K562 (cell line): ENCODE measurements around the gene SPINT2. TPM values are rescaled to one million over a fixed set of nuclear protein-coding genes. Genes with fewer than 3 reads are reported as not detected.

Experiments used
- ATAC-seq: fragments of 200-7000 bp; cut with Tn5 transposase; 3 replicates; pipeline ENCODE4 v1.9.1; 2020; ENCODE audit warnings: moderate library complexity
- BruUV-seq: library from RNA; stranded (reverse); fragments of 400-500 nt; replicated peaks from 2 replicates; lab custom pipeline; 2021; lab: Mats Ljungman, UMichigan
- CTCF ChIA-PET: fragments of 300-600 bp; formaldehyde crosslinking; extraction: SDS; loops from one replicate; lab custom pipeline; 2021; ENCODE audit warnings: low intra/inter-chr PET ratio; lab: Yijun Ruan, JAX
- POLR2A ChIA-PET: fragments of 300-600, 350-650 bp; sonication (Branson Sonifier 250); formaldehyde crosslinking; extraction: SDS; loops from one replicate; lab custom pipeline; 2021; ENCODE audit warnings: antibody characterized with exemption, inconsistent platforms; lab: Yijun Ruan, JAX
- DNase-seq, 4 experiments: peaks; one replicate each; pipeline versions ENCODE4 v3.0.0 to v3.0.0-alpha.2; 2011 to 2018; ENCODE audit warnings: low spot score in 3 of 4, mixed read lengths in 3 of 4; ENCODE audit errors: extremely low read depth in 1 of 4
- FAIRE-seq: peaks from 2 replicates; lab custom pipeline; 2011; peaks lifted over from hg19 to GRCh38; lab: Jason Lieb, UNC
- H2AFZ ChIP-seq: 2 replicates; pipeline ENCODE4 v1.6.0; 2011; ENCODE audit warnings: low read depth, low read length, control low read depth, inconsistent platforms
- H3K27ac ChIP-seq: fragments of 200-600 bp; 3 replicates; pipeline ENCODE4 v1.8.0; 2011; ENCODE audit warnings: low read depth, mild to moderate bottlenecking, control low read depth, inconsistent platforms, low read length, moderate library complexity, mixed read lengths; ENCODE audit errors: extremely low read depth
- H3K27me3 ChIP-seq, 2 experiments: fragments of 300-600 bp in 1 of 2; 2 replicates in 1 of 2; 3 replicates in 1 of 2; pipeline versions ENCODE4 v1.6.0 to v1.8.0; 2011; ENCODE audit warnings: inconsistent platforms in 2 of 2, low read length in 2 of 2, mild to moderate bottlenecking in 1 of 2, mixed read lengths in 1 of 2, moderate library complexity in 1 of 2; ENCODE audit not compliant: control insufficient read depth in 2 of 2, insufficient read depth in 2 of 2
- H3K36me3 ChIP-seq: fragments of 300-600 bp; 3 replicates; pipeline ENCODE4 v1.8.0; 2011; ENCODE audit warnings: mild to moderate bottlenecking, low read length, inconsistent platforms; ENCODE audit not compliant: control insufficient read depth, insufficient read depth
- H3K4me1 ChIP-seq, 2 experiments: fragments of 200-600 bp in 1 of 2; replicated peaks in 1 of 2; 2 replicates in 1 of 2; 3 replicates in 1 of 2; pipeline versions ENCODE4 v1.5.1 to v1.8.0; 2011; ENCODE audit warnings: inconsistent platforms in 2 of 2, low read length in 2 of 2, mild to moderate bottlenecking in 1 of 2, mixed read lengths in 1 of 2, moderate library complexity in 1 of 2; ENCODE audit not compliant: control insufficient read depth in 2 of 2, insufficient read depth in 2 of 2
- H3K4me2 ChIP-seq: 2 replicates; pipeline ENCODE4 v1.6.1; 2011; ENCODE audit warnings: low read length, control low read depth, inconsistent platforms, mixed read lengths; ENCODE audit not compliant: insufficient read depth
- H3K4me3 ChIP-seq: fragments of 200-600 bp; sonication (generic), shearing (Covaris generic); 2 replicates; pipeline ENCODE4 v1.5.1; 2016; ENCODE audit warnings: control low read depth, inconsistent platforms
- H3K79me2 ChIP-seq: fragments of 200-600 bp; 3 replicates; pipeline ENCODE4 v1.8.0; 2011; ENCODE audit warnings: low read length, inconsistent platforms; ENCODE audit not compliant: control insufficient read depth, insufficient read depth
- H3K9ac ChIP-seq, 2 experiments: 2 replicates each; pipeline versions ENCODE4 v1.6.0 to v1.6.1; 2011; ENCODE audit warnings: low read depth in 2 of 2, low read length in 2 of 2, control low read depth in 1 of 2, inconsistent platforms in 1 of 2, mild to moderate bottlenecking in 1 of 2, mixed read lengths in 1 of 2; ENCODE audit not compliant: insufficient read depth in 1 of 2
- H3K9me1 ChIP-seq: one replicate; pipeline ENCODE4 v1.6.0; 2011; ENCODE audit warnings: inconsistent platforms, mild to moderate bottlenecking, low read length, moderate library complexity; ENCODE audit not compliant: control insufficient read depth, insufficient read depth
- H3K9me3 ChIP-seq: replicated peaks from 2 replicates; pipeline ENCODE4 v1.5.1; 2011; ENCODE audit warnings: low read depth, low read length, inconsistent platforms; ENCODE audit not compliant: control insufficient read depth, insufficient read depth
- H4K20me1 ChIP-seq: replicated peaks from 2 replicates; pipeline ENCODE4 v1.6.1; 2011; ENCODE audit warnings: low read length, inconsistent platforms, mixed read lengths; ENCODE audit not compliant: control insufficient read depth, insufficient read depth
- CBX1 ChIP-seq: sonication (generic); IDR thresholded peaks from 2 replicates; pipeline ENCODE4 v1.6.1; 2016; ENCODE audit warnings: antibody characterized with exemption, low read depth, mild to moderate bottlenecking
- ILK ChIP-seq: fragments of 450-650 bp; IDR thresholded peaks from 2 replicates; pipeline ENCODE4 v1.6.1; 2016; ENCODE audit warnings: missing genetic modification characterization, low read depth, mild to moderate bottlenecking, missing compliant biosample characterization, moderate library complexity, borderline replicate concordance
- KAT7 ChIP-seq: sonication (generic); formaldehyde crosslinking; IDR thresholded peaks from 2 replicates; pipeline ENCODE4 v1.8.0; 2022; ENCODE audit warnings: missing genetic modification reagents, mild to moderate bottlenecking, borderline replicate concordance
- MCM3 ChIP-seq: fragments of 450-650 bp; IDR thresholded peaks from 2 replicates; pipeline ENCODE4 v1.6.1; 2016
- RUNX1 ChIP-seq: sonication (generic); IDR thresholded peaks from 2 replicates; pipeline ENCODE4 v1.6.1; 2016; ENCODE audit warnings: antibody characterized with exemption, low read depth
- SLC30A9 ChIP-seq: fragments of 250-450 bp; sonication (Bioruptor Pico); IDR thresholded peaks from 2 replicates; pipeline ENCODE4 v1.8.0; 2022; ENCODE audit warnings: mild to moderate bottlenecking, moderate library complexity
- SNAPC5 ChIP-seq: fragments of 250-450 bp; sonication (Bioruptor Pico); IDR thresholded peaks from 2 replicates; pipeline ENCODE4 v1.8.0; 2021; ENCODE audit warnings: moderate library complexity, mild to moderate bottlenecking, inconsistent platforms
- TRIM24 ChIP-seq, 2 experiments: fragments of 450-650 bp; IDR thresholded peaks; 2 replicates each; pipeline ENCODE4 v1.6.1; 2016
- UBTF ChIP-seq, 2 experiments: IDR thresholded peaks; 2 replicates each; pipeline ENCODE4 v1.6.1; 2012; ENCODE audit warnings: improper control_type of control experiment in 2 of 2, low read depth in 2 of 2, low read length in 2 of 2, borderline replicate concordance in 1 of 2
- XRCC5 ChIP-seq: fragments of 200-400 bp; formaldehyde crosslinking; IDR thresholded peaks from 2 replicates; pipeline ENCODE4 v1.6.1; 2017; ENCODE audit warnings: low read depth, mild to moderate bottlenecking, low read length
- ZNF140 ChIP-seq: fragments of 250-450 bp; sonication (Bioruptor Pico); IDR thresholded peaks from 2 replicates; pipeline ENCODE4 v1.8.0; 2021; ENCODE audit warnings: moderate library complexity, mild to moderate bottlenecking, inconsistent platforms
- ZNF780A ChIP-seq: fragments of 250-450 bp; sonication (Bioruptor Pico); IDR thresholded peaks from 2 replicates; pipeline ENCODE4 v1.5.0; 2021; ENCODE audit warnings: mild to moderate bottlenecking
- WGBS: fragments of 100-300 bp; shearing (Covaris generic); methylation state at CpG from one replicate; pipeline ENCODE4 v1.1.6; 2016; ENCODE audit warnings: low coverage, mixed read lengths; ENCODE audit not compliant: insufficient coverage; ENCODE audit errors: missing lambda C conversion rate; 5-methylcytosine and 5-hydroxymethylcytosine counted together
- in situ Hi-C: fragments of 300-500 bp; cut with MboI; formaldehyde crosslinking; loops from 4 replicates; pipeline ENCODE4 v1.15.0; 2018; ENCODE audit warnings: inconsistent platforms, mixed read lengths
- intact Hi-C: fragments of 100-400 bp; cut with micrococcal nuclease; formaldehyde crosslinking; loops from 2 replicates; pipeline ENCODE4 v1.14.2; 2022
- polyA plus RNA-seq, 8 experiments: library from polyadenylated mRNA; depleted of rRNA in 4 of 8; stranded (reverse) in 5 of 8; unstranded in 3 of 8; fragments of >200 nt; fragmentation: Nextera tagmentation in 2 of 8; fragmentation: Illumina TruSeq in 1 of 8; extraction: Ambion mirVana in 2 of 8; extraction: Trizol in 1 of 8; gene quantifications; 2 replicates each; pipeline versions ENCODE4 v1.2.1 to v1.2.3, GENCODE V29; 2011 to 2014; ENCODE audit warnings: inconsistent platforms in 1 of 8, missing spikeins in 1 of 8
- total RNA-seq, 7 experiments: library from RNA; depleted of rRNA in 6 of 7; stranded (reverse); fragments of >200 nt in 6 of 7; fragmentation: Illumina TruSeq in 2 of 7; extraction: Trizol in 2 of 7; gene quantifications; 2 replicates each; pipeline versions ENCODE4 v1.2.1 to v1.2.3, GENCODE V29; 2011 to 2021; ENCODE audit warnings: low replicate concordance in 1 of 7
- TF ChIP-seq, protein P1 (sequence below): fragments of 250-450 bp; sonication (Bioruptor Pico); IDR thresholded peaks from 2 replicates; pipeline ENCODE4 v1.8.0; 2022; ENCODE audit warnings: moderate library complexity, mild to moderate bottlenecking, inconsistent platforms
- TF ChIP-seq, protein P2 (sequence below): fragments of 200-800 bp; sonication (Bioruptor generic); IDR thresholded peaks from 2 replicates; pipeline ENCODE4 v1.6.1; 2017; ENCODE audit warnings: missing genetic modification characterization, missing compliant biosample characterization

The SPINT2 gene
- total and polyA plus RNA-seq, 9 of the 15 experiments (the other 6 are each of a cell fraction or from before 2014, with no cell fraction given) = 0.65 to 4.5 (median 3.4) TPM

DNA sequence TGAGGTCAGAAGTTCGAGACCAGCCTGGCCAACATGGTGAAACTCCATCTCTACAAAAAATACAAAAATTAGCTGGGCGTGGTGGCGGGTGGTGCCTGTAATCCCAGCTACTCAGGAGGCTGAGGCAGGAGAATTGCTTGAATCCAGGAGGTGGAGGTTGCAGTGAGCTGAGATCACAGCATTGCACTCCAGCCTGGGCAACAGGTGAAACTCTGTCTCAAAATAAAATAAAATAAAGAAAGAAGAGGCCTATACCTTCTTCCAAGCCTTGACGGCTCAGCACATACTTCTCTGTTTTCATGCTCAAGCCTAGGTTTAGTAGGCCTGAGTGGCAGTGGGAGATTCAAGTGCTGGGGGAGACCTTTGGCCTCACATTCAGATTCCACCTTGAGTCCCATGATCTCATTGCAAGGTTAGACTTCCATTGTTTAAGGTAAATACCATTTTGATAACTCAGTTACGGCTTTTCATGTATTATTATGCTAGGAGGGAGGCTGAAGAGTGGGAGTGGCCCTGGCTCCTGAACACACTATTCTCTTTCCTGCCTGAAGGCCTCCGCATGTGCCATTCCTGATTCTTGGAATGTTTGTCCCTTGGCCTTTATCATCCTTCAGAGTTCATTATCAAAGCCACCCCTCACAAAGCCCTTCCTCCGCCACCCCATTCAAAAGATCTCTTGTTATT, 1.6 kb upstream of the SPINT2 start:
- Histone ChIP-seq H2AFZ (0 out of 2 replicates have a peak overlapping the region, but pooled peaks have one; percentile 24), H3K4me3 (no peak overlapping the region), H3K4me2 (no peak overlapping the region), H3K9me1 (no peaks in the 10 kb centered on the region), H3K9ac (no peak overlapping the region), H3K27ac (no peak overlapping the region), H3K27me3 (no peaks in the 10 kb centered on the region), H3K9me3 (no peaks in the 10 kb centered on the region), H3K36me3 (no peaks in the 10 kb centered on the region), H3K79me2 (no peaks in the 10 kb centered on the region), H3K4me1 (peaks cover 15 to 27% of the 10 kb centered on the region in 2 experiments; a peak in 4 of 5 replicates), H4K20me1 (no peaks in the 10 kb centered on the region)
- WGBS = 83% methylated on average over 7 of the region's 7 CpGs
- ATAC-seq (no peak), DNase-seq (no peak), FAIRE-seq (no peak)
- no TSS peak for BruUV-seq
- POLR2A ChIA-PET = interaction anchor here (0.6 kb wide), 2 partner anchors 447 to 1021 kb away, joined by 3 read pairs; no protein-coding TSS in a partner anchor
- in situ Hi-C loops (no loop called here), intact Hi-C loops (no loop called here)
- CTCF ChIA-PET = no interaction called here
- TF ChIP-seq TRIM24 (IDR thresholded peaks at IDR 0.05) (no peak), SNAPC5 (CRISPR knock-in tag) (no peak), ILK (tag) (no peak), KAT7 (CRISPR knock-in tag) (no peak), MCM3 (no peak), ZNF140 (CRISPR knock-in tag) (no peak), RUNX1 (no peak), CBX1 (no peak), UBTF (IDR thresholded peaks at IDR 0.05; ENCODE audit: borderline replicate concordance in 1 of 2, low read depth in 2 of 2, low read length in 2 of 2) (no peak), XRCC5 (no peak), SLC30A9 (CRISPR knock-in tag) (no peak), ZNF780A (CRISPR knock-in tag) (no peak)
- TF ChIP-seq, protein P1, sequence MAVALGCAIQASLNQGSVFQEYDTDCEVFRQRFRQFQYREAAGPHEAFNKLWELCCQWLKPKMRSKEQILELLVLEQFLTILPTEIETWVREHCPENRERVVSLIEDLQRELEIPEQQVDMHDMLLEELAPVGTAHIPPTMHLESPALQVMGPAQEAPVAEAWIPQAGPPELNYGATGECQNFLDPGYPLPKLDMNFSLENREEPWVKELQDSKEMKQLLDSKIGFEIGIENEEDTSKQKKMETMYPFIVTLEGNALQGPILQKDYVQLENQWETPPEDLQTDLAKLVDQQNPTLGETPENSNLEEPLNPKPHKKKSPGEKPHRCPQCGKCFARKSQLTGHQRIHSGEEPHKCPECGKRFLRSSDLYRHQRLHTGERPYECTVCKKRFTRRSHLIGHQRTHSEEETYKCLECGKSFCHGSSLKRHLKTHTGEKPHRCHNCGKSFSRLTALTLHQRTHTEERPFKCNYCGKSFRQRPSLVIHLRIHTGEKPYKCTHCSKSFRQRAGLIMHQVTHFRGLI (CRISPR knock-in tag) = no peak
- TF ChIP-seq, protein P2, sequence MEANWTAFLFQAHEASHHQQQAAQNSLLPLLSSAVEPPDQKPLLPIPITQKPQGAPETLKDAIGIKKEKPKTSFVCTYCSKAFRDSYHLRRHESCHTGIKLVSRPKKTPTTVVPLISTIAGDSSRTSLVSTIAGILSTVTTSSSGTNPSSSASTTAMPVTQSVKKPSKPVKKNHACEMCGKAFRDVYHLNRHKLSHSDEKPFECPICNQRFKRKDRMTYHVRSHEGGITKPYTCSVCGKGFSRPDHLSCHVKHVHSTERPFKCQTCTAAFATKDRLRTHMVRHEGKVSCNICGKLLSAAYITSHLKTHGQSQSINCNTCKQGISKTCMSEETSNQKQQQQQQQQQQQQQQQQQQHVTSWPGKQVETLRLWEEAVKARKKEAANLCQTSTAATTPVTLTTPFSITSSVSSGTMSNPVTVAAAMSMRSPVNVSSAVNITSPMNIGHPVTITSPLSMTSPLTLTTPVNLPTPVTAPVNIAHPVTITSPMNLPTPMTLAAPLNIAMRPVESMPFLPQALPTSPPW (CRISPR knock-in tag) = no peak
